Hematopoietic multipotent progenitor cell treated with erythropoietin and hydrocortisone succinate and interleukin-3 and kit ligand, for 8 days (in vitro differentiated cells): ENCODE results near the gene RAB33B.
A peak's percentile ranks its signal among the peaks of the same experiment; 100 is the strongest.
"Not testable (repeated sequence)": the region's sequence is repeated elsewhere in the genome, so short reads cannot be mapped to it uniquely, and the experiment has no call there.

Experiments used
- DNase-seq: peaks from one replicate; pipeline ENCODE4 v3.0.0-alpha.2; 2015

The RAB33B gene

GRCh38 chr4:139454111-139455045 is at the start of gene RAB33B:
TSS of gene RAB33B (plus strand) at chr4:139454121. CDS start at chr4:139454196, 75 bp downstream.
- DNase-seq = no peak

- no peak for DNase-seq
Measured at GRCh38 chr4:139410312-139410711, 43.6 kb upstream of the RAB33B start.

GRCh38 chr4:139414671-139415210 is 39.2 kb upstream of the RAB33B start:
- DNase-seq = peak; percentile 13

- DNase-seq = peak; percentile 64
Measured at GRCh38 chr4:139416073-139416673, 37.7 kb upstream of the RAB33B start.

GRCh38 chr4:139419388-139419914 is 34.5 kb upstream of the RAB33B start:
- peak; percentile 30 for DNase-seq

GRCh38 chr4:139420652-139421051 is 33.3 kb upstream of the RAB33B start:
- no peak for DNase-seq

GRCh38 chr4:139436122-139436521 is 17.8 kb upstream of the RAB33B start:
- no peak for DNase-seq

GRCh38 chr4:139438141-139438540 is 15.8 kb upstream of the RAB33B start:
- DNase-seq = no peak

GRCh38 chr4:139441029-139441428 is 12.9 kb upstream of the RAB33B start:
- no peak for DNase-seq

- DNase-seq = peak; percentile 77
Measured at GRCh38 chr4:139443661-139444060, 10.3 kb upstream of the RAB33B start.

GRCh38 chr4:139444881-139445280 is 9.0 kb upstream of the RAB33B start:
- DNase-seq = not testable (repeated sequence)

GRCh38 chr4:139447078-139447477 is 6.8 kb upstream of the RAB33B start:
- not testable (repeated sequence) for DNase-seq

- DNase-seq = no peak
Measured at GRCh38 chr4:139450586-139450985, 3.3 kb upstream of the RAB33B start.

- no peak for DNase-seq
Measured at GRCh38 chr4:139451997-139452396, 1.9 kb upstream of the RAB33B start.

GRCh38 chr4:139453041-139453370 is 915 bp upstream of the RAB33B start:
- DNase-seq = peak; percentile 89

- peak; percentile 97 for DNase-seq
Measured at GRCh38 chr4:139453371-139454110, 380 bp upstream of the RAB33B start.

- DNase-seq = no peak
Measured at GRCh38 chr4:139455126-139455538, 1.2 kb downstream of the RAB33B start.

GRCh38 chr4:139457318-139457717 is 3.4 kb downstream of the RAB33B start:
- DNase-seq = no peak

- DNase-seq = no peak
Measured at GRCh38 chr4:139458543-139458942, 4.6 kb downstream of the RAB33B start.

- DNase-seq = no peak
Measured at GRCh38 chr4:139458999-139459398, 5.1 kb downstream of the RAB33B start.

GRCh38 chr4:139460565-139460964 is 6.6 kb downstream of the RAB33B start:
- DNase-seq = no peak

GRCh38 chr4:139461022-139461628 is 7.2 kb downstream of the RAB33B start:
- no peak for DNase-seq

GRCh38 chr4:139464512-139464911 is 10.6 kb downstream of the RAB33B start:
- not testable (repeated sequence) for DNase-seq
